Smooth muscle cell (in vitro differentiated cells): Measurements from ENCODE around the gene CHCHD10. TPM values are rescaled to one million over a fixed set of nuclear protein-coding genes. Genes with fewer than 3 reads are reported as not detected.

Source experiments
- DNase-seq: peaks from one replicate; lab custom pipeline; 2025; ENCODE audit not compliant: unreplicated experiment; lab: John Stamatoyannopoulos, UW
- H2AFZ ChIP-seq: fragments of 200-600 bp; sonication (generic); 2 replicates; pipeline ENCODE4 v1.6.0; 2016; ENCODE audit warnings: antibody characterized with exemption, low read depth, mild to moderate bottlenecking
- H3F3A ChIP-seq: fragments of 200-600 bp; sonication (generic); 2 replicates; pipeline ENCODE4 v1.6.0; 2017; ENCODE audit warnings: antibody characterized with exemption, low read depth
- H3K27ac ChIP-seq: fragments of 200-600 bp; sonication (generic); 2 replicates; pipeline ENCODE4 v1.5.1; 2016; ENCODE audit warnings: low read depth, mild to moderate bottlenecking
- H3K27me3 ChIP-seq: fragments of 200-600 bp; sonication (generic); 2 replicates; pipeline ENCODE4 v1.6.1; 2016; ENCODE audit warnings: low read depth, mild to moderate bottlenecking
- H3K36me3 ChIP-seq: fragments of 200-600 bp; sonication (generic); 2 replicates; pipeline ENCODE4 v1.5.1; 2016; ENCODE audit warnings: low read depth
- H3K4me1 ChIP-seq: fragments of 200-600 bp; sonication (generic); 2 replicates; pipeline ENCODE4 v1.5.1; 2016; ENCODE audit warnings: low read depth
- H3K4me2 ChIP-seq: fragments of 200-600 bp; sonication (generic); 2 replicates; pipeline ENCODE4 v1.6.0; 2016; ENCODE audit warnings: mild to moderate bottlenecking
- H3K4me3 ChIP-seq: fragments of 200-600 bp; sonication (generic); 2 replicates; pipeline ENCODE4 v1.5.1; 2016; ENCODE audit warnings: mild to moderate bottlenecking
- H3K79me2 ChIP-seq: fragments of 200-600 bp; sonication (generic); 2 replicates; pipeline ENCODE4 v1.6.0; 2016; ENCODE audit warnings: low read depth, mild to moderate bottlenecking
- H3K9ac ChIP-seq: fragments of 200-600 bp; sonication (generic); 2 replicates; pipeline ENCODE4 v1.6.0; 2016; ENCODE audit warnings: low read depth
- H3K9me3 ChIP-seq: fragments of 200-600 bp; sonication (generic); replicated peaks from 2 replicates; pipeline ENCODE4 v1.5.1; 2016; ENCODE audit warnings: low read depth
- H4K20me1 ChIP-seq: fragments of 200-600 bp; sonication (generic); 2 replicates; pipeline ENCODE4 v1.6.0; 2016; ENCODE audit warnings: low read depth
- CTCF ChIP-seq: fragments of 200-600 bp; sonication (generic); IDR thresholded peaks from 2 replicates; pipeline ENCODE4 v1.5.1; 2017; ENCODE audit warnings: borderline replicate concordance, mild to moderate bottlenecking, antibody characterized with exemption; ENCODE audit not compliant: insufficient read depth, poor library complexity, severe bottlenecking
- WGBS: methylation state at CpG from one replicate; pipeline ENCODE4 v1.1.7; 2016; ENCODE audit warnings: low lambda C conversion rate; 5-methylcytosine and 5-hydroxymethylcytosine counted together
- polyA plus RNA-seq: library from polyadenylated mRNA; unstranded; fragments of >200 nt; fragmentation: Nextera tagmentation; extraction: Ambion mirVana; gene quantifications from 2 replicates; pipeline ENCODE4 v1.2.1, GENCODE V29; 2016
- total RNA-seq: library from RNA; depleted of rRNA; stranded (reverse); fragments of >200 nt; gene quantifications from 2 replicates; pipeline ENCODE4 v1.2.3, GENCODE V29; 2014

Gene CHCHD10
- total and polyA plus RNA-seq, 2 experiments from 2014 or later = 4.9 to 57.6 TPM

GRCh38 chr22:23759566-23759965 is 8.2 kb downstream of the CHCHD10 start:
- 89% methylated on average over 4 of the region's 4 CpGs for WGBS
- Histone ChIP-seq H2AFZ (no peak overlapping the region), H3K27me3 (no peaks in the 10 kb centered on the region)

GRCh38 chr22:23756891-23757290 is 10.9 kb downstream of the CHCHD10 start:
- Histone ChIP-seq H3K9ac (no peak overlapping the region), H3K27ac (no peak overlapping the region), H3K79me2 (no peaks in the 10 kb centered on the region), H3K4me1 (no peaks in the 10 kb centered on the region), H3F3A (no peaks in the 10 kb centered on the region), H3K27me3 (no peaks in the 10 kb centered on the region), H3K4me2 (no peak overlapping the region), H2AFZ (no peak overlapping the region), H3K9me3 (no peaks in the 10 kb centered on the region), H3K36me3 (no peaks in the 10 kb centered on the region), H3K4me3 (no peak overlapping the region), H4K20me1 (no peaks in the 10 kb centered on the region)
- no peak for TF ChIP-seq CTCF
- DNase-seq = no peak
- 67% methylated on average over 4 of the region's 4 CpGs for WGBS

More at GRCh38 chr22:23759566-23759965, 8.2 kb downstream of the CHCHD10 start:
- Histone ChIP-seq H3K9ac (no peak overlapping the region), H4K20me1 (no peaks in the 10 kb centered on the region), H3F3A (no peaks in the 10 kb centered on the region), H3K4me2 (no peak overlapping the region), H3K36me3 (no peaks in the 10 kb centered on the region), H3K4me3 (no peak overlapping the region), H3K27ac (no peak overlapping the region), H3K4me1 (peaks cover 10% of the 10 kb centered on the region), H3K79me2 (no peaks in the 10 kb centered on the region), H3K9me3 (no peaks in the 10 kb centered on the region)
- TF ChIP-seq CTCF = no peak
- DNase-seq = no peak

GRCh38 chr22:23755711-23756110 is 12.1 kb downstream of the CHCHD10 start:
- H3K9ac ChIP-seq = no peak overlapping the region
- no peaks in the 10 kb centered on the region for H3K36me3 ChIP-seq
- TF ChIP-seq CTCF = no peak
- DNase-seq = no peak
- no peak overlapping the region for H3K27ac ChIP-seq
- peaks cover 1% of the 10 kb centered on the region for H3K79me2 ChIP-seq
- H3K4me1 ChIP-seq = peaks cover 4% of the 10 kb centered on the region
- H3K4me2 ChIP-seq = no peak overlapping the region
- no peaks in the 10 kb centered on the region for H3K27me3 ChIP-seq
- no peak overlapping the region for H3K4me3 ChIP-seq
- H3F3A ChIP-seq = no peaks in the 10 kb centered on the region
- no peaks in the 10 kb centered on the region for H4K20me1 ChIP-seq
- H2AFZ ChIP-seq = no peak overlapping the region
- H3K9me3 ChIP-seq = no peaks in the 10 kb centered on the region
- WGBS = 97% methylated on average over 8 of the region's 8 CpGs

GRCh38 chr22:23754980-23755636 is 12.7 kb downstream of the CHCHD10 start:
- Histone ChIP-seq H3K4me2 (no peak overlapping the region), H3K27me3 (no peaks in the 10 kb centered on the region), H4K20me1 (no peaks in the 10 kb centered on the region), H3K36me3 (no peaks in the 10 kb centered on the region), H3K27ac (no peak overlapping the region), H3K9me3 (no peaks in the 10 kb centered on the region), H2AFZ (no peak overlapping the region), H3K4me3 (no peak overlapping the region), H3F3A (no peaks in the 10 kb centered on the region), H3K79me2 (peaks cover 7% of the 10 kb centered on the region), H3K9ac (no peak overlapping the region), H3K4me1 (peaks cover 7% of the 10 kb centered on the region)
- no peak for DNase-seq
- TF ChIP-seq CTCF = no peak
- 89% methylated on average over 6 of the region's 6 CpGs for WGBS
